ENCODE data around the gene ATG9A. TPM values are rescaled to one million over a fixed set of nuclear protein-coding genes. Genes with fewer than 3 reads are reported as not detected.

ATG9A gene
- total and polyA plus RNA-seq, 9 of the 15 experiments (the other 6 are each of a cell fraction or from before 2014, with no cell fraction given): 0.25 to 65.6 (median 23.4) TPM

DNA sequence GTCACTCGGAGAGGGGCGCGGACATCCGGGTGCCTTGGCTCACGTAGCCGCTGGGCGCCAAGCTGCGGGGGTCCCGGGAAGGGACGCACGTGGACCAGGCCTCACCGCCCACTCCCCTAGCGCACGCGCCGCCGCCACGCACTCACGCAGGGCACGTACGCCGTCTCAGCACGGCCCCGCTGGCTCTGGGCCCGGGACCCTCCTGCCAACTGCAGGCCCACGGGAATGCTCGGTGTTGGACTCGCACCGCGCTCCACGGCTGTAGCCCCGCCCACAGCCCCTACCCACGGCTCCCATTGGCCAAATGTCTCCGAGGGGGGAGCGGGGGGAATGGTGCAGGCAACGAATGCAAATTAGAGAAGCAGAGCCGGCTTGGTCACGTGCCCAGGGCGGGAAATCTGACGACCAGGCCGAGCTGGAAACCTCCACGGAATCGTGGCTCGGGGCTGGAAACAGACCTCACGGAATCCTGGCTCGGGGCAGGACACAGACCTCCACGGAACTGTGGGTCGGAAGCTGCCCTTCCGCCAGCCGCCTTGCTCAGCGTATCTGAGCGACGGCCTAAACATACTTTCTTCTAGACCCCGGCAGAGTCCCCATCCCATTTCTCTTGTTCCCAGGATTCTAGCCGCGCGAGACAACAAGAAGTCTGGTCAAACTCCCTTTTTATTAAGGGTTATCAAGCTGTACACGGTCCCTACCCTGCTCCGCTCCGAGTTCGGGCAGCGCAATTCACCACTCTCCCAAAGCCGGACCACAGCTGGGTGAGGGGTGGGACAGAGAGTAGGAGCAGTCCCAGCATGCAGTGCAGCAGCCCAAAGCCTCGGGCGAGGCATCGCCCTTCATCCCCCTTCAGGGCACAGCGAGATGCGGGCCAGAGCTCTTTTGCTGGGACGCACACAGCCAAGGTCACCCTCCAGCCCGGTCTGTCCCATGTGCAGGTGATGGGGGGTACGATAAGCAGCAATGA is 10.4 kb downstream of the ATG9A start, which contains the start of gene ABCB6 (continued):
- TF ChIP-seq, protein P1, sequence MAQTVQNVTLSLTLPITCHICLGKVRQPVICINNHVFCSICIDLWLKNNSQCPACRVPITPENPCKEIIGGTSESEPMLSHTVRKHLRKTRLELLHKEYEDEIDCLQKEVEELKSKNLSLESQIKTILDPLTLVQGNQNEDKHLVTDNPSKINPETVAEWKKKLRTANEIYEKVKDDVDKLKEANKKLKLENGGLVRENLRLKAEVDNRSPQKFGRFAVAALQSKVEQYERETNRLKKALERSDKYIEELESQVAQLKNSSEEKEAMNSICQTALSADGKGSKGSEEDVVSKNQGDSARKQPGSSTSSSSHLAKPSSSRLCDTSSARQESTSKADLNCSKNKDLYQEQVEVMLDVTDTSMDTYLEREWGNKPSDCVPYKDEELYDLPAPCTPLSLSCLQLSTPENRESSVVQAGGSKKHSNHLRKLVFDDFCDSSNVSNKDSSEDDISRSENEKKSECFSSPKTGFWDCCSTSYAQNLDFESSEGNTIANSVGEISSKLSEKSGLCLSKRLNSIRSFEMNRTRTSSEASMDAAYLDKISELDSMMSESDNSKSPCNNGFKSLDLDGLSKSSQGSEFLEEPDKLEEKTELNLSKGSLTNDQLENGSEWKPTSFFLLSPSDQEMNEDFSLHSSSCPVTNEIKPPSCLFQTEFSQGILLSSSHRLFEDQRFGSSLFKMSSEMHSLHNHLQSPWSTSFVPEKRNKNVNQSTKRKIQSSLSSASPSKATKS (CRISPR knock-in tag; IDR thresholded peaks at IDR 0.05): no peak
- TF ChIP-seq SNRNP70 (optimal IDR thresholded peaks at IDR 0.05; ENCODE audit: low read depth, low read length) (no peak), HDGF (IDR thresholded peaks at IDR 0.05) (no peak), EHMT2 (IDR thresholded peaks at IDR 0.05) (no peak), MEIS2 (IDR thresholded peaks at IDR 0.05; ENCODE audit: partially characterized antibody) (no peak), MCM7 (IDR thresholded peaks at IDR 0.05) (no peak)

DNA sequence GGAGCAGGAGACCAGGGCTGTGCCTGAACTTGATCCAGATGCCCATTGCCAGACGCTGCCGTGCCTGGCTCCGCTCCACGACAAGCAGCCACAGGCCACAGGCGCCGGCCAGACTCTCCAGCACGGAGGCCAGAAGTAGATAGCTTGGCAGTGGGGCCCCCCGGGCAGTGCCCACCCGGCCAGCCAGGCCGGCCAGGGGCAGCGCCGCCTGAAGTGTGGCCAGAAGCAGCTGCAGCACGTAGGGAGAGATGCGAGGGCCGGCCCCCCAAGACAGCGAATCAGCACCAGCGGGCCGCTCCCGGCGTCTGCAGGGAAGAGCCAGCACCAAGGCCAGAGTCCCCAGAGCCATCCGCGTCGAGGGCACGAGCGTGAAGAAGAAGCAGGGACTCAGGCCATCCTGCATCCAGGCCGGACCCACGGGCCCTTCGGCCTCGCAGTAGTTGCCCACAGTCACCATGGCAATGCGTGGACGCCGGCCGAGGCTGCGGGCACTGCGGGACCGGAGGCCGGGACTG is 11.2 kb downstream of the ATG9A start:
- in situ Hi-C loops (cut with MboI) (no loop called here), intact Hi-C loops (cut with micrococcal nuclease) (loop anchor here (1.0 to 2.0 kb wide), 4 partner anchors 11 to 61 kb away; partner anchors contain the start of genes ANKZF1, ATG9A, DNAJB2 and NHEJ1)
- no peaks in the 10 kb centered on the region for H3K9me3 ChIP-seq (replicated peaks; ENCODE audit: control insufficient read depth, insufficient read depth, low read depth, low read length)
- ChIA-PET POLR2A (interaction anchor here (0.6 to 2.2 kb wide), 11 partner anchors 8 to 230 kb away, joined by 3 to 12 read pairs (median 5); partner anchors contain the start of genes ANKZF1, ATG9A, CNPPD1 and GLB1L), CTCF (ENCODE audit: low intra/inter-chr PET ratio) (interaction anchor here (1.5 kb wide), 1 partner anchor 77 kb away, joined by 7 read pairs; no protein-coding TSS in a partner anchor)
- peak overlapping the region; percentile 89 for H3K27ac ChIP-seq (ENCODE audit: extremely low read depth, low read depth, low read length)
- BruUV-seq (replicated peaks): no TSS peak
- peak overlapping the region; percentile 58 for H3K4me3 ChIP-seq
- FAIRE-seq (no peak), ATAC-seq (peak; percentile 77), DNase-seq (ENCODE audit: extremely low read depth in 1 of 4, low spot score in 3 of 4) (peak in 2 of 4 experiments; percentile 37 to 55)
- H3K36me3 ChIP-seq (ENCODE audit: control insufficient read depth, insufficient read depth, low read length): peaks cover 72% of the 10 kb centered on the region
- peaks cover 27% of the 10 kb centered on the region for H3K79me2 ChIP-seq (ENCODE audit: control insufficient read depth, insufficient read depth, low read length)
- H2AFZ ChIP-seq (ENCODE audit: low read depth, low read length): peak overlapping the region; percentile 75; the same call in 1 of the 2 replicates
- H3K9ac ChIP-seq (ENCODE audit: insufficient read depth in 1 of 2, low read depth in 2 of 2, low read length in 2 of 2): peak overlapping the region; percentile 73 to 89
- H3K9me1 ChIP-seq (ENCODE audit: control insufficient read depth, insufficient read depth, low read length): no peaks in the 10 kb centered on the region
- WGBS (ENCODE audit: insufficient coverage, low coverage, missing lambda C conversion rate): 2% methylated on average over 10 of the region's 37 CpGs
- 0 out of 2 replicates have a peak, but pooled peaks cover 2% of the 10 kb centered on the region for H4K20me1 ChIP-seq (replicated peaks; ENCODE audit: control insufficient read depth, insufficient read depth, low read length)
- H3K4me2 ChIP-seq (ENCODE audit: insufficient read depth, low read length): peak overlapping the region; percentile 92
- no peaks in the 10 kb centered on the region for H3K27me3 ChIP-seq (ENCODE audit: control insufficient read depth in 2 of 2, insufficient read depth in 2 of 2, low read length in 2 of 2)
- peaks cover 13 to 53% of the 10 kb centered on the region in 2 experiments; a peak in 4 of 5 replicates for H3K4me1 ChIP-seq (replicated peaks in 1 of 2; ENCODE audit: control insufficient read depth in 2 of 2, insufficient read depth in 2 of 2, low read length in 2 of 2)
- TF ChIP-seq, protein P2, sequence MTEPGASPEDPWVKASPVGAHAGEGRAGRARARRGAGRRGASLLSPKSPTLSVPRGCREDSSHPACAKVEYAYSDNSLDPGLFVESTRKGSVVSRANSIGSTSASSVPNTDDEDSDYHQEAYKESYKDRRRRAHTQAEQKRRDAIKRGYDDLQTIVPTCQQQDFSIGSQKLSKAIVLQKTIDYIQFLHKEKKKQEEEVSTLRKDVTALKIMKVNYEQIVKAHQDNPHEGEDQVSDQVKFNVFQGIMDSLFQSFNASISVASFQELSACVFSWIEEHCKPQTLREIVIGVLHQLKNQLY (CRISPR knock-in tag; conservative IDR thresholded peaks at IDR 0.05): no peak
- TF ChIP-seq, protein P3, sequence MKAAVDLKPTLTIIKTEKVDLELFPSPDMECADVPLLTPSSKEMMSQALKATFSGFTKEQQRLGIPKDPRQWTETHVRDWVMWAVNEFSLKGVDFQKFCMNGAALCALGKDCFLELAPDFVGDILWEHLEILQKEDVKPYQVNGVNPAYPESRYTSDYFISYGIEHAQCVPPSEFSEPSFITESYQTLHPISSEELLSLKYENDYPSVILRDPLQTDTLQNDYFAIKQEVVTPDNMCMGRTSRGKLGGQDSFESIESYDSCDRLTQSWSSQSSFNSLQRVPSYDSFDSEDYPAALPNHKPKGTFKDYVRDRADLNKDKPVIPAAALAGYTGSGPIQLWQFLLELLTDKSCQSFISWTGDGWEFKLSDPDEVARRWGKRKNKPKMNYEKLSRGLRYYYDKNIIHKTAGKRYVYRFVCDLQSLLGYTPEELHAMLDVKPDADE (conservative IDR thresholded peaks at IDR 0.05; ENCODE audit: control insufficient read depth, low read depth, low read length): 0 out of 2 replicates have a peak, but pooled peaks have one; percentile 45
